NCI-H82 treated with DMSO at 0.1 percent for 48 hours (cell line): ENCODE measurements around the gene TFF2.

ENCODE experiments used
- DNase-seq: peaks from one replicate; lab custom pipeline; 2025; ENCODE audit not compliant: unreplicated experiment; lab: John Stamatoyannopoulos, UW

The TFF2 gene, protein sequence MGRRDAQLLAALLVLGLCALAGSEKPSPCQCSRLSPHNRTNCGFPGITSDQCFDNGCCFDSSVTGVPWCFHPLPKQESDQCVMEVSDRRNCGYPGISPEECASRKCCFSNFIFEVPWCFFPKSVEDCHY

DNA sequence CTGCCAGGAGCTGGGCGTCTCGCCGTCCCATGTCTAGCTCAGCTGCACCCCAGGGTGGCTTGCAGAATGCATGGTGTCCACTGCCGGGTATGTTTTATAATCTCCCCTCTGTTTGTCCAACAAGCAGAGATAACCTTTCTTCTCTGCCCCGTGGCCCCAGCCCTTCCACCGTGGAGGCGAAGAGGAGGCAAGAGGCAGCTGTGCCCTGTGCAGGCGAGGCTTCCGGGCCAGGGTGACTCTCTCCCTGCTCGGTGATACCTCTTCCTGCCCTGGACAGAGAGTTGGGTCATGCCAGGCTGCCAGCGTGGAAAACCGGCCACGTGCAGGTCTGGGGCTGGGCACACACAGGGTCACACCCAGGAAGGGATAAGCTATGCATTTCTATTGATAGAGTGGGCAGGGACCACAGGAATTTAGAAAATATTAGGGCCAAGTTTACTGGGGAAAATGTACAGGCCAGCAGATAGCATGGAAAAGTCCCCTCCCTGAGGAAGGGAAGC is at the start of gene TFF2:
TFF2 (minus strand) TSS at position 68 of the 500 bp plus-strand sequence; CDS start at position 31, 37 bp downstream.
- DNase-seq = no peak

DNA sequence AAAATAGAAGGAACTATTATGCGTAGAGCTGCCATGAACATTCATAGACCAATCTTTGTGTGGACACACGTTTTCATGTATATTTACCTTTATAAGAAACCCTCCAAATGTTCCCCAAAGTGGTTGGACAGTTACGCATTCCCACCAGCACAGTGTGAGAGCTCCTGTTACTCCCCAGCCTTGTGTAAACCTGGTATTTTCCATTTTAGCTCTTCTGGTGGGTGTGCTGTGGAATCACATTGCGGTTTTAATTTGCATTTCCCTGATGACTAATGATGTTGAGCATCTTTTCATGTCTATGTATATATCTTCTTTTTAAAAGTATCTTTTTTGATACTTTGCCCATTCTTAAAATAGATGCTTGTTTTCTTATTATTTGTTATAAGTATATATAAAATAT is 49.7 kb upstream of the TFF2 start:
- DNase-seq = no peak

- DNase-seq = no peak
Observed at GRCh38 chr21:42398436-42399028, 47.7 kb upstream of the TFF2 start.

GRCh38 chr21:42397746-42398394 is 47.1 kb upstream of the TFF2 start:
- no peak for DNase-seq

- peak; percentile 80 for DNase-seq
Observed at GRCh38 chr21:42396799-42397745, 46.3 kb upstream of the TFF2 start.

GRCh38 chr21:42395905-42396651 is 45.3 kb upstream of the TFF2 start, which contains the start of gene TMPRSS3:
Gene TMPRSS3 (minus strand): TSS chr21:42396052. CDS start chr21:42395417, 635 bp downstream.
- no peak for DNase-seq

DNA sequence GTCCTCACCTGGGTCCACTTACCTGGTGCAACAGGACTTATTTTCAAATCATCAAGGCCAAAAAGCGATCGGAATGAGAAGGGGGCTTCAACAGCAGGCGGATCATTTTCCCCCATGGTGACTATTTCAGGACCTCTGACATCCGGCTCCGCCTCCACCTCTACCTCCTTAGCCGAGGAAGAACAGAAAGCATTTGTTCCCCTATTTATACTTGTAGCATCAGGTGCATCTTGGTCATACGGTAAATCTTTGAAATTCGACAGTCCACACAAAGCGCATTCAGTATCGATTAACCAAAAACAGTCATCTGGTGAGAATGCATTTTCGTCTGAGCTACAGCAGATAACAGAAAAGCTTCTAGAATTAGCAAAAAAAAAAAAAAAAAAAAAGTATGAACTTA is 44.5 kb upstream of the TFF2 start:
- DNase-seq = no peak

- no peak for DNase-seq
Observed at GRCh38 chr21:42393443-42393950, 42.7 kb upstream of the TFF2 start.

DNA sequence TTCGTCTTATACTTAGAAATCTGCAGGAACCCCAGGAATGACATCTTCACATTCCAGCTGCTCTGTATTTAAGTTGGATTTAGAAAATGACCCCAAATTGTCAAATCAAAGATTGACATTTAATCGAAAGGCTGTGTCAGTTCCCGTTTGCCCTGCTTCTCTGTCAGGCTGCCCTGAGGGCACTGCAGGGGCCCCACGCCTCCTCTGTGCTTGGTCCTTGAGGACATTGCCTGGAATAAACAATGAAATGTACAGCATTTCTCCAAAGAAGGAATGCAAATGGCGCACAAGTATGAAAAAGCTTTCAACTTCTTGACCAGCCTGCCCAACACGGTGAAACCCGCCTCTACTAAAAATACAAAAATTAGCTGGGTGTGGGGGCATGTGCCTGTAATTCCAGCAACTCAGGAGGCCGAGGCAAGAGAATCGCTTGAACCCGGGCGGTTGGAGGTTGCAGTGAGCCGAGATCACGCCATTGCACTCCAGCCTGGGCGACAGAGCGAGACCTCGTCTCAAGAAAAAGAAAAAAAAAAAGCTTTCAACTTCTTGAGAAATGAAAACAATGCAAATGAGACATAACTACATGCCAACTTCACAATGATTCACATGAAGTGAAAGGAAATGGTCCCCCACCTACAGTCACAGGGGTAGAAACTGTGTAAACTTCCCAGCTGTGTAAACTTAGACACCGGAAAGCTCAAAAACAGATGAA is 42.1 kb upstream of the TFF2 start:
- DNase-seq = no peak

DNA sequence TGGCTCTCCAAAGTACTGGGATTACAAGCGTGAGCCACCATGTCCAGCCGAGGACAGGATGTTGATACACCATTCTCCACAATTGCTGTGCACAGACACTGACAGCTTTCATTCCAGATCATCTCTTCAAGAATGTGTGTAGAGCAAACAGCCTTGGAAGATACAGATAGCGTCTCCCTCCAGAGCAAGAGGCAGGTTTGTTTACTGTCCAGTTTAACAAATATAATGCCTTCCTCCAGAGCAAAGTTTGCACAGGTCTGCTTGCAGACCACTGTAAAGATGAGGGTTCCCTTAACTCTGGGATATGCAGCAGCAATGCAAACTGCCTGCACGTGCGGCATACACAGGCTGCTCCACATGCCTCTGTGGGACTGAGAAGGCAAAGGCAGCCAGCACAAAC is 40.5 kb upstream of the TFF2 start:
- DNase-seq = no peak

DNA sequence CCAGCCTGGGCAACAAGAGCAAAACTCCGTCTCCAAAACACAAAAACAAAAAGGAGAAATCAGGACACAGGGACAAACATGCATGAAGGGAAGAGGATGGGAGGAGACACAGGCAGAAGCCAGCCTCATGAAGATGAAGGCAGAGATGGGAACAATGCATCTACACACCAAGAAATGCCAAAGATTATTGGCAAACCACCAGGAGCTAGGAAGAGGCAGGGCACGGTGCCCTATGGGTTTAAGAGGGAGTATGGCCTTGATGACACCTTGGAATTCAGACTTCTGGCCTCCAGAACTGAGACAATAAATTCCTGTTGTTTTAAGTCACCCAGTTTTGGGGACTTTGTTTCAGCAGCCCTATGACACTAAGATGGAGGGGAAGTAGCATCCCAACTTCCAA is 39.9 kb upstream of the TFF2 start:
- DNase-seq = no peak

DNA sequence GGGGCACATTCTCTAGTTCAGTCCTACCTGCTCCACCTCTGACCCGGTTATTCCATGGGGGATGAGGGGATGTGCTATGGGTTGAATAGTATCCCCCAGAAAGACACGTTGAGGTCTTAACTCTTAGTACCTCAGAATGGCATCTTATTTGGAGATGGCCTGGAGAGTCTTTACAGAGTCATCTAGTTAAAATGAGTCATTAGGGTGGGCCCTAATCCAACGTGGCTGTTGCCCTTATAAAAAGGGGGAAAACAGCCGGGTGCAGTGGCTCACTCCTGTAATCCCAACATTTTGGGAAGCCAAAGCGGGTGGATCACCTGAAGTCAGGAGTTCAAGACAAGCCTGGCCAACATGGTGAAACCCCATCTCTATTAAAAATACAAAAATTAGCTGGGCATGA is 39.4 kb upstream of the TFF2 start:
- no peak for DNase-seq

DNA sequence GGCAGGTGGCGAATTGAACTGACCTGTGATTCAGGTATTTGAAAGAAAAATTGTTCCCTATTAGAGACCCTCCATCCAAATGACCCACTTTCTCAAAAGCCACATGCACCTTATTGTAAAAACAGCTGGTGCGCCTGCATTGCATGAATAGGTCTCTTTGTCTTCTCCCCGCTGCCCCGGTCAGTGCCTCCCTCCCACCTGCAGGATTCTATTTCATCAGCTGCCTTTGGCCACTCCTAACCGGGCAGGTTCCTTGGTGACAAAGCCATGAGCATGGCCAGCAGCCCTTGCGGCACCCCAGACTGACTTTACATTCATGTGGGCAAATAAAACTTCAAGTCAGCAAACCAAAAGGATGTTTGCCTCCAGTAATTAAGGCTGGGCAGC is 38.6 kb upstream of the TFF2 start:
- no peak for DNase-seq

GRCh38 chr21:42388740-42389448 is 38.1 kb upstream of the TFF2 start:
- no peak for DNase-seq

DNA sequence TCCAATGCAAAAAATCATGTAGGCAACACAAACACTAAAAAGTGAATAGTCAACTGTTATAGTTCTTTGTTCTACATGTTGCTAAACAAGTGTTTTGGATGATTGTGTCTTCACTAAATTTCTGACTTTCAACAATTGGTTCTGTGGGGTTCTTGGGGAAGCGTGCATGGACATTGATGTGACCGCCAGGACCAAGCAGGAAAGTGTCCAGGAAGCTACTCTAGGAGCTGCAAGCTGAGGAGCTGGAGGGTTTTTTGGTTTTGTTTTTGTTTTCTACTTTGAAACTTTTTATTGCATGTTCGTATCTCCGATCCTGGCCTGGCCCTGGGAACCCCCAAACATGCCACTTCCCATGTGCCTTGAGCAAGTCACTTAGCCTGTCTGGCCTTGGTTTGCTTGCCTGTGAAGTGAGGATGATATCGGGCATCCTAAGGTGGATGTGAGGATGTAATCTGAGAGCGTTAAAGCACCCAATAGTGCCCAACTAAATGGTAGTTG is 37.1 kb upstream of the TFF2 start:
- no peak for DNase-seq

DNA sequence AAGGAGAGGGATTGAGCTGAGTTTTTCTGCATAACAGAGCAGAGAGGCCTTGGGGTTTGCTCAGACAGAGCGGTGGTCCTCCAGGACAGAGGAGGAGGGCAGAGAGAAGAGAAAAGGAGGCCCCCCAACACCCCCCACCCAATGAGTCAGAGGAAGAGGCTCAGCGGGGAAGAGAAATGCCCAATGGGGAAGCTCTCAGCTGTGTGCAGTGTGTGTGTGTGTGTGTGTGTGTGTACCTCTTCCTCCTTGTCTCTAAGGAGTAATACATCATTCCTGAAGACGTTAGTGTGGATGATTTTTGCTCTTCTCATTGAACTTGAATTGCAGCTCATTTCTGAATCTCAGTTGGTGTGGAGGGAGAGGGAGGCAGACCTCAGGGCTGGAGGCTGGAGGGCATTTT is 36.4 kb upstream of the TFF2 start:
- DNase-seq = no peak

DNA sequence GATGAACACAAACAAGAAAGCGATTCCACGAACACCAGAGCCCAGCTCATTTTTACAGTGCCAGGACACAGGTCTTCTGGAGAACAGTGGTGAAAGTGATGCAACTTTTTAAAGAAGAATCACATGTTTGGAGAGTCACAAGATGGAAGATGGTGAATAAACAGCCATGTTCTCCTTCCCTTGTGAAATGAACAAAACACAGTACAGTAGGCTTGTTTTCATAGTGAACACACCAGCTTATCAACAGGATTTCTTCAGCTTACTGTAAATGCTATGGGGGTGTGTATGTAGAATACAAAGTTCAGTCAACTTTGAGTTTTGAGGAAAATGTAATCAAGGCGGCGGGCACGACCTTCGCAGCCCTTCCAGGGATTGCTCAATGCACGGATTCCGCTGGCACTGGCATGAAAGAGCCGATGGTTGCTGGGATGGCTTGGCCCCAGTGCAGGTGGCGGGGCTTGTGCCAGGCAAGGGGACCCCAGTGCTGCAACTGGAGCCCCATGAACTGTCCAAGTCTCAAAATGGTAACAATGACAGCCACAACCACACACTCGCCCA is 35.3 kb upstream of the TFF2 start:
- no peak for DNase-seq

DNA sequence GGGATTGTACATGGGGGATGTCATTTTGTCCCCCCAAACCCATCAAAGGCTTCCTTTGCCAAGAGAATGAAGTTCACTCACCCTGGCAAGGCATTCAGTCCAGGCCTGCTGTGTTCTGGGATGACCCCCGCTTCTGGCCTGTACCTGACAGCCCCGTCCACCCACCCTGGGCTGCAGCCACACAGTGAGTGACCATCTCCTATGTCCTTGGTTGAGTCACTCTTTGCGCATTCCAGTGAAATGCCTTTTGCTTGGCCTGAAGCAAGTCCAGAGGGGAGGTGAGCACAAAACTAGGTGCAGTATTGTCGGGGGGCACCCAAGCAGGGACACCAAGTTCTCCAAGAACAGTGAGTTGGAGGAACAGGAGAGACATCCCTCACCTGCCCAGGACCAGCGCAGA is 34.8 kb upstream of the TFF2 start:
- DNase-seq = no peak

GRCh38 chr21:42384989-42385388 is 34.2 kb upstream of the TFF2 start:
- DNase-seq = no peak
